CD1c-positive myeloid dendritic cell (primary cell): Measurements from ENCODE around the gene LMF1.
"Not testable (repeated sequence)": the region's sequence is repeated elsewhere in the genome, so short reads cannot be mapped to it uniquely, and the experiment has no call there.

Experiments
- DNase-seq: peaks from one replicate; pipeline ENCODE4 v3.0.0-alpha.2; 2016; ENCODE audit errors: extremely low spot score

The LMF1 gene

GRCh38 chr16:948767-949166 lies 22.0 kb downstream of the LMF1 start:
- not testable (repeated sequence) for DNase-seq

- not testable (repeated sequence) for DNase-seq
Measured at GRCh38 chr16:947922-948303, 22.9 kb downstream of the LMF1 start.

GRCh38 chr16:947255-947921 lies 23.4 kb downstream of the LMF1 start:
- DNase-seq: no peak

GRCh38 chr16:946048-946395 lies 24.8 kb downstream of the LMF1 start:
- no peak for DNase-seq

- DNase-seq: no peak
Measured at GRCh38 chr16:945271-946047, 25.3 kb downstream of the LMF1 start.

GRCh38 chr16:943971-944370 lies 26.8 kb downstream of the LMF1 start:
- DNase-seq: no peak

- DNase-seq: no peak
Measured at GRCh38 chr16:942436-943060, 28.2 kb downstream of the LMF1 start.

GRCh38 chr16:939941-940340 lies 30.8 kb downstream of the LMF1 start:
- no peak for DNase-seq

GRCh38 chr16:939311-939710 lies 31.5 kb downstream of the LMF1 start:
- DNase-seq: no peak

GRCh38 chr16:938752-939151 lies 32.0 kb downstream of the LMF1 start:
- no peak for DNase-seq

- no peak for DNase-seq
Measured at GRCh38 chr16:938136-938535, 32.6 kb downstream of the LMF1 start.

GRCh38 chr16:937723-938122 lies 33.1 kb downstream of the LMF1 start:
- no peak for DNase-seq

GRCh38 chr16:937311-937710 lies 33.5 kb downstream of the LMF1 start:
- DNase-seq: no peak

- no peak for DNase-seq
Measured at GRCh38 chr16:935684-936083, 35.1 kb downstream of the LMF1 start.

- DNase-seq: no peak
Measured at GRCh38 chr16:934178-934577, 36.6 kb downstream of the LMF1 start.

GRCh38 chr16:933581-933980 lies 37.2 kb downstream of the LMF1 start:
- no peak for DNase-seq

- no peak for DNase-seq
Measured at GRCh38 chr16:932831-933330, 37.9 kb downstream of the LMF1 start.

GRCh38 chr16:931626-932500 lies 38.9 kb downstream of the LMF1 start:
- no peak for DNase-seq

- DNase-seq: no peak
Measured at GRCh38 chr16:931171-931570, 39.6 kb downstream of the LMF1 start.

- DNase-seq: no peak
Measured at GRCh38 chr16:930511-930910, 40.3 kb downstream of the LMF1 start.

- no peak for DNase-seq
Measured at GRCh38 chr16:930076-930475, 40.7 kb downstream of the LMF1 start.
